Epithelial cell of proximal tubule (primary cell): ENCODE measurements around the gene SYT9. TPM values are rescaled to one million over a fixed set of nuclear protein-coding genes. Genes with fewer than 3 reads are reported as not detected.

Source experiments
- DNase-seq: peaks from one replicate; pipeline ENCODE4 v3.0.0-alpha.2; 2011; ENCODE audit warnings: low read depth
- H3K4me3 ChIP-seq: 2 replicates; pipeline ENCODE4 v1.5.1; 2011; ENCODE audit warnings: low read depth, mild to moderate bottlenecking, low read length
- CTCF ChIP-seq: conservative IDR thresholded peaks from 2 replicates; pipeline ENCODE4 v1.5.1; 2012; ENCODE audit warnings: low read depth, mild to moderate bottlenecking, low read length
- total RNA-seq: library from RNA; depleted of rRNA; stranded (reverse); fragments of >200 nt; gene quantifications from 2 replicates; pipeline ENCODE4 v1.2.3, GENCODE V29; 2015

Gene SYT9
- 0.29 and 0.46 TPM in 2 replicates for total RNA-seq

GRCh38 chr11:7251836-7252682 is at the start of gene SYT9:
TSS of gene SYT9 (plus strand) at chr11:7251904. CDS start at chr11:7252187, 283 bp downstream.
- TF ChIP-seq CTCF = no peak
- peak within 1 kb of the TSS; percentile 53 for H3K4me3 ChIP-seq
- DNase-seq = no peak

- no peak for DNase-seq
- H3K4me3 ChIP-seq = no peak overlapping the region
- TF ChIP-seq CTCF = no peak
Measured at GRCh38 chr11:7202412-7202811, 49.3 kb upstream of the SYT9 start.

- DNase-seq = peak; percentile 13
- TF ChIP-seq CTCF = no peak
Measured at GRCh38 chr11:7204778-7205177, 46.9 kb upstream of the SYT9 start.

GRCh38 chr11:7208391-7208790 is 43.3 kb upstream of the SYT9 start:
- no peak for TF ChIP-seq CTCF
- DNase-seq = no peak
- no peak overlapping the region for H3K4me3 ChIP-seq

More at GRCh38 chr11:7204778-7205177, 46.9 kb upstream of the SYT9 start:
- H3K4me3 ChIP-seq = no peak overlapping the region

GRCh38 chr11:7219491-7219890 is 32.2 kb upstream of the SYT9 start:
- no peak overlapping the region for H3K4me3 ChIP-seq
- no peak for TF ChIP-seq CTCF
- DNase-seq = no peak

- DNase-seq = no peak
- TF ChIP-seq CTCF = no peak
- no peak overlapping the region for H3K4me3 ChIP-seq
Measured at GRCh38 chr11:7220636-7221035, 31.1 kb upstream of the SYT9 start.

GRCh38 chr11:7222619-7223018 is 29.1 kb upstream of the SYT9 start:
- no peak for DNase-seq
- TF ChIP-seq CTCF = no peak

More at GRCh38 chr11:7222619-7223018, 29.1 kb upstream of the SYT9 start:
- no peak overlapping the region for H3K4me3 ChIP-seq
